NT2/D1 (cell line): ENCODE measurements around the gene GRM7.
A peak's percentile ranks its signal among the peaks of the same experiment; 100 is the strongest.

ENCODE experiments used
- DNase-seq: peaks from one replicate; pipeline ENCODE4 v3.0.0-alpha.2; 2011; ENCODE audit warnings: low read depth, low spot score
- H3K27me3 ChIP-seq: 2 replicates; pipeline ENCODE4 v1.6.0; 2011; ENCODE audit warnings: mild to moderate bottlenecking; ENCODE audit not compliant: insufficient read length, insufficient read depth
- H3K36me3 ChIP-seq: 2 replicates; pipeline ENCODE4 v1.6.1; 2011; ENCODE audit warnings: mild to moderate bottlenecking, low read length, mixed read lengths; ENCODE audit not compliant: insufficient read depth, insufficient read length
- H3K4me1 ChIP-seq: 2 replicates; pipeline ENCODE4 v1.5.1; 2011; ENCODE audit not compliant: insufficient read depth, insufficient read length
- H3K4me3 ChIP-seq: 2 replicates; pipeline ENCODE4 v1.5.1; 2011; ENCODE audit warnings: low read depth; ENCODE audit not compliant: insufficient read length
- H3K9ac ChIP-seq: 2 replicates; pipeline ENCODE4 v1.6.0; 2011; ENCODE audit warnings: low read depth; ENCODE audit not compliant: insufficient read length
- H3K9me3 ChIP-seq: 2 replicates; pipeline ENCODE4 v1.5.1; 2011; ENCODE audit warnings: mild to moderate bottlenecking, low read length; ENCODE audit not compliant: insufficient read depth
- SUZ12 ChIP-seq: IDR thresholded peaks from 2 replicates; pipeline ENCODE4 v1.6.1; 2011; ENCODE audit not compliant: insufficient read length, insufficient read depth; ENCODE audit errors: extremely low read depth
- YY1 ChIP-seq: IDR thresholded peaks from 2 replicates; pipeline ENCODE4 v1.6.1; 2011; ENCODE audit not compliant: insufficient read length, insufficient read depth
- ZNF274 ChIP-seq: IDR thresholded peaks from 2 replicates; pipeline ENCODE4 v1.6.1; 2011; ENCODE audit warnings: mild to moderate bottlenecking, low read depth, low read length

The GRM7 gene

GRCh38 chr3:7144697-7145308, 283.9 kb downstream of the GRM7 start:
- Histone ChIP-seq H3K36me3 (no peaks in the 10 kb centered on the region), H3K27me3 (no peaks in the 10 kb centered on the region), H3K4me3 (no peak overlapping the region), H3K9me3 (no peaks in the 10 kb centered on the region), H3K9ac (no peak overlapping the region), H3K4me1 (no peaks in the 10 kb centered on the region)
- TF ChIP-seq ZNF274 (no peak), SUZ12 (no peak), YY1 (no peak)
- peak; percentile 32 for DNase-seq

GRCh38 chr3:7146529-7146928, 285.6 kb downstream of the GRM7 start:
- no peaks in the 10 kb centered on the region for H3K9me3 ChIP-seq
- H3K36me3 ChIP-seq = no peaks in the 10 kb centered on the region
- no peaks in the 10 kb centered on the region for H3K4me1 ChIP-seq
- no peak for TF ChIP-seq YY1
- no peak for TF ChIP-seq SUZ12
- TF ChIP-seq ZNF274 = no peak
- no peaks in the 10 kb centered on the region for H3K27me3 ChIP-seq
- H3K9ac ChIP-seq = no peak overlapping the region
- no peak for DNase-seq
- H3K4me3 ChIP-seq = no peak overlapping the region

- no peaks in the 10 kb centered on the region for H3K36me3 ChIP-seq
- no peak for TF ChIP-seq YY1
- no peaks in the 10 kb centered on the region for H3K4me1 ChIP-seq
- no peaks in the 10 kb centered on the region for H3K9me3 ChIP-seq
- DNase-seq = no peak
- no peaks in the 10 kb centered on the region for H3K27me3 ChIP-seq
- H3K4me3 ChIP-seq = no peak overlapping the region
- H3K9ac ChIP-seq = no peak overlapping the region
Observed at GRCh38 chr3:7158516-7158915, 297.6 kb downstream of the GRM7 start.

GRCh38 chr3:7160689-7161088, 299.8 kb downstream of the GRM7 start:
- Histone ChIP-seq H3K9me3 (no peaks in the 10 kb centered on the region), H3K36me3 (no peaks in the 10 kb centered on the region), H3K4me1 (no peaks in the 10 kb centered on the region), H3K4me3 (no peak overlapping the region), H3K27me3 (no peaks in the 10 kb centered on the region), H3K9ac (no peak overlapping the region)
- no peak for TF ChIP-seq YY1
- no peak for TF ChIP-seq SUZ12
- TF ChIP-seq ZNF274 = no peak
- DNase-seq = no peak

- H3K36me3 ChIP-seq = no peaks in the 10 kb centered on the region
- DNase-seq = no peak
- no peak overlapping the region for H3K4me3 ChIP-seq
- no peaks in the 10 kb centered on the region for H3K9me3 ChIP-seq
- no peaks in the 10 kb centered on the region for H3K27me3 ChIP-seq
- TF ChIP-seq YY1 (no peak), ZNF274 (no peak)
- H3K4me1 ChIP-seq = no peaks in the 10 kb centered on the region
- no peak overlapping the region for H3K9ac ChIP-seq
Observed at GRCh38 chr3:7166460-7166859, 305.5 kb downstream of the GRM7 start.

- DNase-seq = no peak
- Histone ChIP-seq H3K9me3 (no peaks in the 10 kb centered on the region), H3K9ac (no peak overlapping the region), H3K36me3 (no peaks in the 10 kb centered on the region), H3K4me3 (no peak overlapping the region), H3K4me1 (no peaks in the 10 kb centered on the region), H3K27me3 (no peaks in the 10 kb centered on the region)
- TF ChIP-seq ZNF274 (no peak), SUZ12 (no peak), YY1 (no peak)
Observed at GRCh38 chr3:7171493-7171892, 310.6 kb downstream of the GRM7 start.

GRCh38 chr3:7172996-7173395, 312.1 kb downstream of the GRM7 start:
- Histone ChIP-seq H3K9me3 (no peaks in the 10 kb centered on the region), H3K4me1 (no peaks in the 10 kb centered on the region), H3K36me3 (no peaks in the 10 kb centered on the region), H3K27me3 (no peaks in the 10 kb centered on the region), H3K4me3 (no peak overlapping the region), H3K9ac (no peak overlapping the region)
- TF ChIP-seq YY1 (no peak), SUZ12 (no peak), ZNF274 (no peak)
- DNase-seq = no peak

GRCh38 chr3:7188551-7188950, 327.6 kb downstream of the GRM7 start:
- no peaks in the 10 kb centered on the region for H3K4me1 ChIP-seq
- no peak for TF ChIP-seq SUZ12
- no peak for TF ChIP-seq YY1
- no peak for TF ChIP-seq ZNF274
- no peak for DNase-seq
- no peaks in the 10 kb centered on the region for H3K27me3 ChIP-seq
- no peaks in the 10 kb centered on the region for H3K9me3 ChIP-seq
- H3K4me3 ChIP-seq = no peak overlapping the region
- H3K9ac ChIP-seq = no peak overlapping the region
- no peaks in the 10 kb centered on the region for H3K36me3 ChIP-seq
